Esophagus muscularis mucosa (tissue), 4 donors: ENCODE measurements around the gene UNKL.

ENCODE experiments used
- EP300 ChIP-seq: sonication (generic); formaldehyde crosslinking; IDR thresholded peaks from one replicate; pipeline ENCODE4 v1.6.1; 2017; ENCODE audit warnings: antibody characterized with exemption
- POLR2A ChIP-seq: fragments of 450-650 bp; IDR thresholded peaks from one replicate; pipeline ENCODE4 v1.6.1; 2017; ENCODE audit warnings: antibody characterized with exemption, moderate library complexity, mild to moderate bottlenecking, low read depth
- POLR2AphosphoS5 ChIP-seq, 2 donors: sonication (generic); formaldehyde crosslinking; IDR thresholded peaks; one replicate each; pipeline ENCODE4 v1.6.1; 2017; ENCODE audit warnings: antibody characterized with exemption in 2 of 2
- TF ChIP-seq, protein P1 (sequence below), 3 experiments: fragments of 200-600 bp in 2 of 3; fragments of 450-650 bp in 1 of 3; sonication (generic) in 2 of 3; IDR thresholded peaks; one replicate each; pipeline ENCODE4 v1.5.1; 2017 to 2019; ENCODE audit warnings: antibody characterized with exemption in 3 of 3, mild to moderate bottlenecking in 2 of 3, moderate library complexity in 1 of 3

DNA sequence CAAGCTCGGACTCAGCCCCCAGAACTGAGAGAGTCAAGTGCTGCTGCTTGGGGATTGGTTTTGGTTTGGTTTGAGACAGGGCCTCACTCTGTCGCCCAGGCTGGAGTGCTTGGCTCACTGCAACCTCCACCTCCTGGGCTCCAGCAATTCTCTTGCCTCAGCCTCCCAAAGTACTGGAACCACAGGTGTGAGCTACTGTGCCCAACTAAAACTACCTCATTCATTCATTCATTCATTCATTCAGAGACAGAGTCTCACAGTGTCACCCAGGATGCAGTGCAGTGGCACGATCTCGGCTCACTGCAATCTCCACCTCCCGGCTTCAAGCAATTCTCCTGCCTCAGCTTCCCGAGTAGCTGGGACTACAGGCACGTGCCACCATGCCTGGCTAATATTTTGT, 24.7 kb downstream of the UNKL start:
- TF ChIP-seq, protein P1, sequence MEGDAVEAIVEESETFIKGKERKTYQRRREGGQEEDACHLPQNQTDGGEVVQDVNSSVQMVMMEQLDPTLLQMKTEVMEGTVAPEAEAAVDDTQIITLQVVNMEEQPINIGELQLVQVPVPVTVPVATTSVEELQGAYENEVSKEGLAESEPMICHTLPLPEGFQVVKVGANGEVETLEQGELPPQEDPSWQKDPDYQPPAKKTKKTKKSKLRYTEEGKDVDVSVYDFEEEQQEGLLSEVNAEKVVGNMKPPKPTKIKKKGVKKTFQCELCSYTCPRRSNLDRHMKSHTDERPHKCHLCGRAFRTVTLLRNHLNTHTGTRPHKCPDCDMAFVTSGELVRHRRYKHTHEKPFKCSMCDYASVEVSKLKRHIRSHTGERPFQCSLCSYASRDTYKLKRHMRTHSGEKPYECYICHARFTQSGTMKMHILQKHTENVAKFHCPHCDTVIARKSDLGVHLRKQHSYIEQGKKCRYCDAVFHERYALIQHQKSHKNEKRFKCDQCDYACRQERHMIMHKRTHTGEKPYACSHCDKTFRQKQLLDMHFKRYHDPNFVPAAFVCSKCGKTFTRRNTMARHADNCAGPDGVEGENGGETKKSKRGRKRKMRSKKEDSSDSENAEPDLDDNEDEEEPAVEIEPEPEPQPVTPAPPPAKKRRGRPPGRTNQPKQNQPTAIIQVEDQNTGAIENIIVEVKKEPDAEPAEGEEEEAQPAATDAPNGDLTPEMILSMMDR (IDR thresholded peaks at IDR 0.05), result no peak
- no peak for TF ChIP-seq POLR2A
- no peak for TF ChIP-seq POLR2AphosphoS5 (IDR thresholded peaks at IDR 0.05)
- TF ChIP-seq EP300, result no peak
